Heart left ventricle (tissue), 13 donors: Measurements from ENCODE around the gene SLC39A9.

Experiments used
- CTCF ChIP-seq, 12 donors: fragments of 200-600 bp; sonication (generic) in 4 of 12; IDR thresholded peaks; one replicate each; pipeline versions ENCODE4 v1.5.0 to v1.8.0; 2018 to 2022; ENCODE audit warnings: antibody characterized with exemption in 12 of 12, mild to moderate bottlenecking in 5 of 12
- POLR2A ChIP-seq, 2 donors: fragments of 450-650 bp; IDR thresholded peaks; one replicate each; pipeline ENCODE4 v1.6.1; 2017; ENCODE audit warnings: antibody characterized with exemption in 2 of 2, mild to moderate bottlenecking in 2 of 2, moderate library complexity in 2 of 2
- donor health status: ischemic (EF 13 %, LVEDD 7.1; RV severe dilation, severe dysfunction).
- donor health status: DM: no; HTN: yes; CAD: no.
- donor health status: DM: no; HTN: no; CAD: no.
- donor health status: ischemic (EF 25% LVEDD 6.9; RV normal size, moderate dysfunction).
- donor health status: ischemic (EF 25% LVEDD 5.7; RV mildly dilated, moderate dysfunction).
- donor health status: ischemic (EF 35%, LVEDD 5.7; RV mildly dilated, moderate dysfunction).
- donor health status: nonischemic (EF 11% LVEDD 7.7; RV severe dilation, severe dysfunction).
- donor health status: DM: yes; HTN: yes; CAD: no.
- donor health status: PGD.
- donor health status: ischemic (EF 29% LVEDD 5.4; RV normal size, mild dysfunction).
- donor health status: nonischemic (EF 23%, LVEDD 6.1; RV moderate dilation, normal function).

DNA sequence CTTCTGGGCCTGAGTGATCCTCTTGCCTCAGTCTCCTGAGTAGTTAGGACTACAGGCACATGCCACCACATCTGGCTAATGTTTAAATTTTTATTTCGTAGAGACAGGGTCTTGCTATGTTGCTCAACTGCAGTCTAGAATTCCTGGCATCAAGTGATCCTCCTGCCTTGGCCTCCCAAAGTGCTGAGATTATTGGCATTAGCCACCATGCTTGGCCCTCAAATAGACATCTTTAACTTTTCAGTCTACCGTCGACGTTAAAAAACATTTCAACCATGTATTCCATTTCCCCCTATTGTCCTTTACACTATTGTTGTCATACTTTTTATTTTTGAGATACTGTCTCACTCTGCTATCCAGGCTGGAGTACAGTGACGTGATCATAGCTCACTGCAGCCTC, 22.8 kb upstream of the SLC39A9 start:
- TF ChIP-seq CTCF (IDR thresholded peaks at IDR 0.05) (no peak), POLR2A (IDR thresholded peaks at IDR 0.05) (no peak)
